Bronchial epithelial cell (primary cell): Measurements from ENCODE around the gene OFD1. TPM values are rescaled to one million over a fixed set of nuclear protein-coding genes. Genes with fewer than 3 reads are reported as not detected.
A peak's percentile ranks its signal among the peaks of the same experiment; 100 is the strongest.
"Not testable (repeated sequence)": the region's sequence is repeated elsewhere in the genome, so short reads cannot be mapped to it uniquely, and the experiment has no call there.

Experiments
- DNase-seq: peaks from one replicate; pipeline ENCODE4 v3.0.0-alpha.2; 2010; ENCODE audit warnings: low read depth
- FAIRE-seq: peaks from 2 replicates; lab custom pipeline; 2011; peaks lifted over from hg19 to GRCh38; lab: Jason Lieb, UNC
- H3K27me3 ChIP-seq: 2 replicates; pipeline ENCODE4 v1.5.1; 2011; ENCODE audit warnings: low read length; ENCODE audit not compliant: control insufficient read depth, insufficient read depth
- H3K36me3 ChIP-seq: 2 replicates; pipeline ENCODE4 v1.5.1; 2011; ENCODE audit warnings: low read length; ENCODE audit not compliant: control insufficient read depth, insufficient read depth
- H3K4me3 ChIP-seq: 2 replicates; pipeline ENCODE4 v1.5.1; 2011; ENCODE audit warnings: mild to moderate bottlenecking, low read depth, low read length, control low read depth
- total RNA-seq: library from RNA; depleted of rRNA; stranded (reverse); fragments of >200 nt; gene quantifications from 2 replicates; pipeline ENCODE4 v1.2.1, GENCODE V29; 2014
- TF ChIP-seq, protein P1 (sequence below): IDR thresholded peaks from 2 replicates; pipeline ENCODE4 v1.5.1; 2011; ENCODE audit warnings: mild to moderate bottlenecking, moderate library complexity, low read length, control low read depth, inconsistent platforms; ENCODE audit not compliant: insufficient read depth, severe bottlenecking

OFD1 gene
- total RNA-seq, 1 donor from 2014 or later = 13.4 TPM

- DNase-seq = no peak
- FAIRE-seq = no peak
- H3K36me3 ChIP-seq = peaks cover 6% of the 10 kb centered on the region
- no peaks in the 10 kb centered on the region for H3K27me3 ChIP-seq
- TF ChIP-seq, protein P1, sequence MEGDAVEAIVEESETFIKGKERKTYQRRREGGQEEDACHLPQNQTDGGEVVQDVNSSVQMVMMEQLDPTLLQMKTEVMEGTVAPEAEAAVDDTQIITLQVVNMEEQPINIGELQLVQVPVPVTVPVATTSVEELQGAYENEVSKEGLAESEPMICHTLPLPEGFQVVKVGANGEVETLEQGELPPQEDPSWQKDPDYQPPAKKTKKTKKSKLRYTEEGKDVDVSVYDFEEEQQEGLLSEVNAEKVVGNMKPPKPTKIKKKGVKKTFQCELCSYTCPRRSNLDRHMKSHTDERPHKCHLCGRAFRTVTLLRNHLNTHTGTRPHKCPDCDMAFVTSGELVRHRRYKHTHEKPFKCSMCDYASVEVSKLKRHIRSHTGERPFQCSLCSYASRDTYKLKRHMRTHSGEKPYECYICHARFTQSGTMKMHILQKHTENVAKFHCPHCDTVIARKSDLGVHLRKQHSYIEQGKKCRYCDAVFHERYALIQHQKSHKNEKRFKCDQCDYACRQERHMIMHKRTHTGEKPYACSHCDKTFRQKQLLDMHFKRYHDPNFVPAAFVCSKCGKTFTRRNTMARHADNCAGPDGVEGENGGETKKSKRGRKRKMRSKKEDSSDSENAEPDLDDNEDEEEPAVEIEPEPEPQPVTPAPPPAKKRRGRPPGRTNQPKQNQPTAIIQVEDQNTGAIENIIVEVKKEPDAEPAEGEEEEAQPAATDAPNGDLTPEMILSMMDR = no peak
- no peak overlapping the region for H3K4me3 ChIP-seq
These were observed 15.2 kb upstream of the OFD1 start for GRCh38 chrX:13719192-13719856.

- peak; percentile 73 for DNase-seq
These were observed 13.2 kb upstream of the OFD1 start for GRCh38 chrX:13721371-13721770.

DNA sequence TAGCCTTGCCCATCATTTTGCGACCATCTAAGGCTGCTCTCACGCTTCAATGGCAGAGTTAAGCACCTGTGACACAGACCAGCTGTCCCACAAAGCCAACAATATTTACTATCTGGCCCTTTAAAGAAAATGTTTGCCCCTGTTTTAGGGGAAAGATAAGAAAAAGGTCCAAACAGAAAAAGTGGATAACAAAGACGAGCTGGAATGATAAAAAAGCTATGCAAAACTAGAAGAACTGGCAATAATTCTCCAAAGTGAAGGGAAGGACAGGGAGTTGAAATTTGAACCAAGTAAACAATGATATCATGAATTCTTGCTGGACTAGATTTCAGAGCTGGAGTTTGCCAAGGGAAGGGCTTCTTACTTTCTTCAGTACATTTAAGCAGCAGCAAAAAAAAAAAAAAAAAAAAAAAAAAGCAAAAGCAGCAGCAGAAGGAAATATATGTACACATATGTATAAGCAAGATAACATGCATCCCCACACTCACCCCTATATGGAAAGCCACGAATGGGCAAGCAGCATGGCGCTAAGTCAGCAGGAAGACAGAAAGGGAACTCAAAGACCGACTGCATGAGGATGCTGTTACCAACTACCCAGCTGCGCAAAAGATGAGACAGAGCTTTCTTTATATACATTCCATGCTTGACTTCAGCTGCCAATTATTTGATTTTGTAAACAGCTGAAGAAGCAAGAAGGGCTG, 12.6 kb upstream of the OFD1 start:
- H3K27me3 ChIP-seq = no peaks in the 10 kb centered on the region
- no peak for FAIRE-seq
- TF ChIP-seq, protein P1 = no peak
- no peak overlapping the region for H3K4me3 ChIP-seq
- peak; percentile 46 for DNase-seq
- H3K36me3 ChIP-seq = peaks cover 4% of the 10 kb centered on the region

More at GRCh38 chrX:13721371-13721770, 13.2 kb upstream of the OFD1 start:
- TF ChIP-seq, protein P1 = no peak
- FAIRE-seq = no peak
- Histone ChIP-seq H3K36me3 (peaks cover 4% of the 10 kb centered on the region), H3K4me3 (no peak overlapping the region), H3K27me3 (no peaks in the 10 kb centered on the region)

DNA sequence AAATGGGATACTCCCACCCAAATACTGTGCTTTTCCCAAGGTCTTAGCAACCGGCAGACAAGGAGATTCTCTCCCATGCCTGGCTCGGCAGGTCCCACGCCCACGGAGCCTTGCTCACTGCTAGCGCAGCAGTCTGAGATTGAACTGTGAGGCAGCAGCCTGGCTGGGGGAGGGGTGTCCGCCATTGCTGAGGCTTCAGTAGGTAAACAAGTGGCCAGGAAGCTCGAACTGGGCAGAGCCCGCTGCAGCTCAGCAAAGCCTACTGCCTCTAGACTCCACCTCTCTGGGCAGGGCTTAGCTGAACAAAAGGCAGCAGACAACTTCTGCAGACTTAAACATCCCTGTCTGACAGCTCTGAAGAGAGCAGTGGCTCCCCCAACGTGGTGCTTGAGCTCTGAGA, 9.7 kb upstream of the OFD1 start:
- FAIRE-seq, H3K4me3 ChIP-seq, H3K27me3 ChIP-seq, H3K36me3 ChIP-seq, DNase-seq: not testable (repeated sequence)

DNA sequence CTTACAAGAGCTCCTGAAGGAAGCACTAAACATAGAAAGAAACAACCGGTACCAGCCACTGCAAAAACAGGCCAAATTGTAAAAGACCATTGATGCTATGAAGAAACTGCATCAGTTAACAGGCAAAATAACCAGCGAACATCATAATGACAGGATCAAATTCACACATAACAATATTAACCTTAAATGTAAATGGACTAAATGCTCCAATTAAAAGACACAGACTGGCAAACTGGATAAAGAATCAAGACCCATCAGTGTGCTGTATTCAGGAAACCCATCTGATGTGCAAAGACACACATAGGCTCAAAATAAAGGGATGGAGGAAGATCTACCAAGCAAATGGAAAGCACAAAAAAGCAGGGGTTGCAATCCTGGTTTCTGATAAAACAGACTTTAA, 8.0 kb upstream of the OFD1 start:
- DNase-seq, H3K4me3 ChIP-seq, H3K27me3 ChIP-seq, FAIRE-seq, H3K36me3 ChIP-seq: not testable (repeated sequence)

GRCh38 chrX:13730523-13730922, 4.0 kb upstream of the OFD1 start:
- H3K27me3 ChIP-seq, H3K4me3 ChIP-seq, DNase-seq, H3K36me3 ChIP-seq, FAIRE-seq: not testable (repeated sequence)

DNA sequence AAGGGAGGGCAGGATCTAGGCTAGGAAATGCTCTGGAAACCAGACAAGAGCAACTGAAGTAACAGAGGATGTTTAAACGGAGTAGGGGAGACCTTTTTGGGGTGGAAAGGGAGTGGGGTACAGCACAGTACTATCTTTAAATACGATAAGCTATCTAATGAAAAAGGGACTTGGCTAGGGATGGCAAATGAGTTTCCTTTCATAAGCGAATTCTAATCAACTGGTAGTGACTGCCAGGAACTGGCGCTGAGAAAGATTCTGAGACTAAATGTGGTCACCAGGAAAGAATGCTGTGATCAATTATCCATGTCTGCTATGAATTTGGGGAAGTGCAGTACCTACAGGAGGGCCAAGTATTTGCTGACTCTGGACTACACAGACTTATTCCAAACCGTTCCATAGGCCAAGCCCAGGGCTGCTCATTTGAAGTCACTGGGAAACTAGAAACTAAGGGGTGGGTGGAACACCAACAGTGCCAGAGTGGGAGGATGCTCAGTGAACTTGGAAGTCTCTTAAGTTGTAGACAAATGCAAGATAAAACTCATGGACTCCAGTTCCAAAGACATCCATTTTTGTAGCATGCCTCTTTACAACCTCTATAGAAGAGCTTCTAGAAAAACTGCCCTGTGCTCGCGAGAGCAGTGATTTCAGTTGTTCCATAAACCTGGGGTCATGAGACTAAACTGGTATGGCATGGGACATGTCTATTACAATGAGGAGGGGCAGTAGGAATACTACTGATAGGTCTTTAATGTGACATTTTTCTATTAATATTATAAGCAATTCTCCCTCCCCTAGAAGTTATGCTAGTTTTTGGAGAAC, 2.1 kb upstream of the OFD1 start:
- no peaks in the 10 kb centered on the region for H3K27me3 ChIP-seq
- DNase-seq (no peak), FAIRE-seq (no peak)

More for the DNA sequence above, 2.1 kb upstream of the OFD1 start:
- no peak overlapping the region for H3K4me3 ChIP-seq
- no peaks in the 10 kb centered on the region for H3K36me3 ChIP-seq
- TF ChIP-seq, protein P1 = no peak
